HCT116 (cell line): Measurements from ENCODE around the gene ZCCHC2. TPM values are rescaled to one million over a fixed set of nuclear protein-coding genes. Genes with fewer than 3 reads are reported as not detected.

Experiments
- ATAC-seq: fragments of 200-7000 bp; cut with Tn5 transposase; 2 replicates; pipeline ENCODE4 v1.9.1; 2020; ENCODE audit warnings: mild to moderate bottlenecking, moderate library complexity
- BruUV-seq: library from RNA; stranded (reverse); fragments of 400-500 nt; replicated peaks from 2 replicates; lab custom pipeline; 2021; lab: Mats Ljungman, UMichigan
- CTCF ChIA-PET: fragments of 300-600 bp; sonication (Branson Sonifier 250); formaldehyde crosslinking; loops from one replicate; lab custom pipeline; 2021; ENCODE audit warnings: antibody characterized with exemption; lab: Charles Lee
- POLR2A ChIA-PET: fragments of 300-600, 350-600 bp; sonication (Branson Sonifier 250); formaldehyde crosslinking; loops from one replicate; lab custom pipeline; 2021; ENCODE audit warnings: antibody characterized with exemption; lab: Charles Lee
- RAD21 ChIA-PET, 2 experiments: fragments of 300-600 bp; sonication (Branson Sonifier 250); formaldehyde crosslinking; loops; one replicate each; lab custom pipeline; 2023; ENCODE audit warnings: low total read pairs in 2 of 2; ENCODE audit not compliant: uncharacterized antibody in 2 of 2, unreplicated experiment in 2 of 2, low non-redundant PET in 1 of 2; lab: Charles Lee
- DNase-seq: peaks from one replicate; pipeline ENCODE4 v3.0.0-alpha.2; 2010; ENCODE audit warnings: low read depth, low spot score
- H2AFZ ChIP-seq: fragments of 200-600 bp; shearing (Covaris generic), sonication (generic); 2 replicates; pipeline ENCODE4 v1.6.1; 2017; ENCODE audit warnings: low read depth, mixed run types, mixed read lengths, antibody characterized with exemption, low read length; ENCODE audit not compliant: poor library complexity, severe bottlenecking
- H3K27ac ChIP-seq: 2 replicates; pipeline ENCODE4 v1.5.1; 2012; ENCODE audit warnings: low read depth, low read length
- H3K27me3 ChIP-seq: fragments of 200-600 bp; sonication (generic); 2 replicates; pipeline ENCODE4 v1.6.1; 2016; ENCODE audit warnings: mixed run types, low read length, mixed read lengths; ENCODE audit not compliant: insufficient read depth
- H3K36me3 ChIP-seq, 2 experiments: fragments of 200-500 bp in 1 of 2; fragments of 200-600 bp in 1 of 2; sonication (Bioruptor generic) in 1 of 2; sonication (generic) in 1 of 2; 2 replicates each; pipeline versions ENCODE4 v1.5.1 to v1.6.1; 2014 to 2016; ENCODE audit warnings: low read length in 2 of 2, inconsistent platforms in 1 of 2, mixed read lengths in 1 of 2, mixed run types in 1 of 2; ENCODE audit not compliant: insufficient read depth in 2 of 2, control insufficient read depth in 1 of 2
- H3K4me1 ChIP-seq, 2 experiments: fragments of 200-600 bp in 1 of 2; sonication (generic) in 1 of 2; 2 replicates each; pipeline versions ENCODE4 v1.5.1 to v1.6.1; 2012 to 2017; ENCODE audit warnings: low read length in 2 of 2, inconsistent platforms in 1 of 2, mild to moderate bottlenecking in 1 of 2, mixed read lengths in 1 of 2, mixed run types in 1 of 2, moderate library complexity in 1 of 2; ENCODE audit not compliant: insufficient read depth in 2 of 2, control insufficient read depth in 1 of 2
- H3K4me2 ChIP-seq: fragments of 200-600 bp; sonication (generic); 2 replicates; pipeline ENCODE4 v1.6.1; 2017; ENCODE audit warnings: mixed run types, low read length, mixed read lengths
- H3K4me3 ChIP-seq, 2 experiments: fragments of 200-600 bp in 1 of 2; sonication (generic) in 1 of 2; replicated peaks in 1 of 2; 2 replicates each; pipeline ENCODE4 v1.5.1; 2011 to 2016; ENCODE audit warnings: low read length in 2 of 2, control low read depth in 1 of 2, low read depth in 1 of 2, mild to moderate bottlenecking in 1 of 2, mixed read lengths in 1 of 2, mixed run types in 1 of 2
- H3K79me2 ChIP-seq: fragments of 200-600 bp; sonication (generic); 2 replicates; pipeline ENCODE4 v1.6.1; 2017; ENCODE audit warnings: mild to moderate bottlenecking, mixed run types, low read length, moderate library complexity, mixed read lengths; ENCODE audit not compliant: insufficient read depth
- H3K9ac ChIP-seq: fragments of 200-600 bp; sonication (generic); 2 replicates; pipeline ENCODE4 v1.6.1; 2016; ENCODE audit warnings: low read length, mixed read lengths
- H3K9me2 ChIP-seq: fragments of 200-600 bp; sonication (generic), shearing (Covaris generic); 2 replicates; pipeline ENCODE4 v1.6.1; 2017; ENCODE audit warnings: mixed run types, mild to moderate bottlenecking, moderate library complexity; ENCODE audit not compliant: insufficient read depth
- H3K9me3 ChIP-seq, 2 experiments: fragments of 200-500 bp in 1 of 2; fragments of 200-600 bp in 1 of 2; sonication (Bioruptor generic) in 1 of 2; sonication (generic) in 1 of 2; 2 replicates each; pipeline ENCODE4 v1.6.1; 2014 to 2017; ENCODE audit warnings: low read length in 2 of 2, mixed read lengths in 2 of 2, inconsistent platforms in 1 of 2, low read depth in 1 of 2, mild to moderate bottlenecking in 1 of 2, mixed run types in 1 of 2, moderate library complexity in 1 of 2; ENCODE audit not compliant: control insufficient read depth in 1 of 2, insufficient read depth in 1 of 2
- H4K20me1 ChIP-seq: fragments of 200-600 bp; sonication (generic), shearing (Covaris generic); 2 replicates; pipeline ENCODE4 v1.6.1; 2017; ENCODE audit warnings: mixed run types, mild to moderate bottlenecking, moderate library complexity; ENCODE audit not compliant: insufficient read depth
- ATF3 ChIP-seq: IDR thresholded peaks from 2 replicates; pipeline ENCODE4 v1.6.1; 2012
- CEBPB ChIP-seq: IDR thresholded peaks from 2 replicates; pipeline ENCODE4 v1.6.1; 2012; ENCODE audit warnings: low read depth
- CTCF ChIP-seq, 3 experiments: fragments of 200-600 bp in 1 of 3; sonication (generic) in 1 of 3; IDR thresholded peaks in 2 of 3; conservative IDR thresholded peaks in 1 of 3; 2 replicates each; pipeline ENCODE4 v1.5.1; 2012 to 2017; ENCODE audit warnings: low read depth in 2 of 3, low read length in 2 of 3, antibody characterized with exemption in 1 of 3, borderline replicate concordance in 1 of 3, control low read depth in 1 of 3, mild to moderate bottlenecking in 1 of 3, mixed read lengths in 1 of 3, mixed run types in 1 of 3, moderate library complexity in 1 of 3; ENCODE audit not compliant: insufficient read depth in 1 of 3
- EGR1 ChIP-seq: IDR thresholded peaks from 2 replicates; pipeline ENCODE4 v1.6.1; 2012; ENCODE audit warnings: low read depth
- EZH2 ChIP-seq: fragments of 200-600 bp; sonication (generic); IDR thresholded peaks from 2 replicates; pipeline ENCODE4 v1.6.1; 2017; ENCODE audit warnings: antibody characterized with exemption, mixed run types
- FOSL1 ChIP-seq: IDR thresholded peaks from 2 replicates; pipeline ENCODE4 v1.6.1; 2012; ENCODE audit warnings: low read depth
- JUND ChIP-seq: IDR thresholded peaks from 2 replicates; pipeline ENCODE4 v1.6.1; 2012
- POLR2A ChIP-seq: IDR thresholded peaks from 2 replicates; pipeline ENCODE4 v1.7.0; 2011; ENCODE audit warnings: borderline replicate concordance; ENCODE audit not compliant: insufficient read depth, insufficient read length; ENCODE audit errors: extremely low read depth
- POLR2AphosphoS5 ChIP-seq: IDR thresholded peaks from 2 replicates; pipeline ENCODE4 v1.6.1; 2011; ENCODE audit warnings: mild to moderate bottlenecking, low read depth, low read length, moderate library complexity
- SIN3A ChIP-seq: IDR thresholded peaks from 2 replicates; pipeline ENCODE4 v1.6.1; 2012; ENCODE audit warnings: low read depth
- SP1 ChIP-seq: IDR thresholded peaks from 2 replicates; pipeline ENCODE4 v1.6.1; 2012; ENCODE audit warnings: low read depth
- SRF ChIP-seq: IDR thresholded peaks from 2 replicates; pipeline ENCODE4 v1.6.1; 2012; ENCODE audit warnings: low read depth
- TCF7L2 ChIP-seq: IDR thresholded peaks from 2 replicates; pipeline ENCODE4 v1.7.0; 2011; ENCODE audit warnings: borderline replicate concordance, inconsistent platforms; ENCODE audit not compliant: insufficient read depth, insufficient read length; ENCODE audit errors: extremely low read depth
- YY1 ChIP-seq: IDR thresholded peaks from 2 replicates; pipeline ENCODE4 v1.6.1; 2011; ENCODE audit warnings: low read length, low read depth, moderate library complexity, mild to moderate bottlenecking; ENCODE audit not compliant: insufficient replicate concordance; ENCODE audit errors: extremely low read depth
- ZFX ChIP-seq: fragments of 450-650 bp; IDR thresholded peaks from 2 replicates; pipeline ENCODE4 v1.6.1; 2017
- intact Hi-C: fragments of 100-400 bp; cut with micrococcal nuclease; formaldehyde crosslinking; loops from 2 replicates; pipeline ENCODE4 v1.10.0; 2022
- total RNA-seq: library from RNA; stranded (reverse); gene quantifications from one replicate; pipeline ENCODE4 v1.2.1, GENCODE V29; 2021; ENCODE audit not compliant: unreplicated experiment

ZCCHC2 gene
- total RNA-seq, 1 experiment from 2014 or later: 17.7 TPM

- BruUV-seq: no TSS peak
- intact Hi-C loops: no loop called here
- POLR2A ChIA-PET: interaction anchor here (2.0 kb wide), 1 partner anchor 100 kb away, joined by 6 read pairs; no protein-coding TSS in a partner anchor
- peak overlapping the region; percentile 96; the same call in 1 of the 2 replicates for H3K27ac ChIP-seq
- TF ChIP-seq SRF (no peak), EGR1 (no peak), EZH2 (no peak), SP1 (no peak), ZFX (no peak), ATF3 (no peak), TCF7L2 (no peak), JUND (no peak), CEBPB (no peak), POLR2AphosphoS5 (no peak)
- H2AFZ ChIP-seq: no peak overlapping the region
- H3K27me3 ChIP-seq: no peaks in the 10 kb centered on the region
- H3K4me2 ChIP-seq: peak overlapping the region; percentile 93
- H3K4me1 ChIP-seq: peaks cover 21 to 38% of the 10 kb centered on the region in 2 experiments
- peaks cover 69% of the 10 kb centered on the region for H3K79me2 ChIP-seq
- H3K9me2 ChIP-seq: no peaks in the 10 kb centered on the region
- ATAC-seq: no peak
- CTCF ChIA-PET: no interaction called here
- H3K36me3 ChIP-seq: no peaks in the 10 kb centered on the region
- RAD21 ChIA-PET: no interaction called here
- H3K9me3 ChIP-seq: no peaks in the 10 kb centered on the region
- H3K4me3 ChIP-seq: peak overlapping the region; percentile 61 to 74
- H3K9ac ChIP-seq: peak overlapping the region; percentile 85
- DNase-seq: no peak
- H4K20me1 ChIP-seq: no peaks in the 10 kb centered on the region
Observed at GRCh38 chr18:62525608-62526007, 2.8 kb downstream of the ZCCHC2 start.

- DNase-seq: peak; percentile 57
- Histone ChIP-seq H3K9me2 (no peaks in the 10 kb centered on the region), H3K4me2 (peak overlapping the region; percentile 93), H3K27ac (peak overlapping the region; percentile 87), H2AFZ (no peak overlapping the region), H3K9me3 (no peaks in the 10 kb centered on the region), H4K20me1 (no peaks in the 10 kb centered on the region), H3K4me1 (peaks cover 20 to 34% of the 10 kb centered on the region in 2 experiments), H3K9ac (peak overlapping the region; percentile 85)
- peak; percentile 33 for ATAC-seq
- POLR2A ChIA-PET: interaction anchor here (2.0 kb wide), 1 partner anchor 100 kb away, joined by 6 read pairs; no protein-coding TSS in a partner anchor
- BruUV-seq: no TSS peak
- CTCF ChIA-PET: interaction anchor here (0.6 to 1.2 kb wide), 3 partner anchors 101 to 456 kb away, joined by 3 to 5 read pairs (median 3); no protein-coding TSS in a partner anchor
- TF ChIP-seq SP1 (no peak), YY1 (peak; percentile 94), SIN3A (no peak), JUND (no peak), POLR2AphosphoS5 (peak; percentile 76), CTCF (IDR thresholded peaks at IDR 0.05 in 2 of 3, conservative IDR thresholded peaks at IDR 0.05 in 1 of 3; ENCODE audit: borderline replicate concordance in 1 of 3, insufficient read depth in 1 of 3, low read depth in 2 of 3, low read length in 2 of 3) (no peak), ZFX (peak; percentile 62), POLR2A (peak; percentile 68), ATF3 (no peak), FOSL1 (no peak), SRF (no peak), CEBPB (no peak)
- TF ChIP-seq, all 23 proteins: peak for 4
- H3K79me2 ChIP-seq: peaks cover 75% of the 10 kb centered on the region
- intact Hi-C loops: no loop called here
- H3K4me3 ChIP-seq: peak overlapping the region; percentile 61 to 74
- H3K27me3 ChIP-seq: no peaks in the 10 kb centered on the region
- H3K36me3 ChIP-seq: no peaks in the 10 kb centered on the region
- RAD21 ChIA-PET: no interaction called here
Observed at GRCh38 chr18:62526098-62527025, 3.5 kb downstream of the ZCCHC2 start.
